Activated CD8-positive, alpha-beta memory T cell treated with anti-CD3 and anti-CD28 coated beads, Interleukin-2, amount 50 U/mL, for 4 hours (primary cell): ENCODE data around the gene DRAM1.
"Not testable (repeated sequence)": the region's sequence is repeated elsewhere in the genome, so short reads cannot be mapped to it uniquely, and the experiment has no call there.

Experiments
- DNase-seq: peaks from one replicate; pipeline ENCODE4 v3.0.0-alpha.2; 2020

The DRAM1 gene

GRCh38 chr12:101876861-101877805 lies at the start of gene DRAM1:
DRAM1 (plus strand) TSS chr12:101877580; CDS start chr12:101877790, 210 bp downstream.
- peak; percentile 74 for DNase-seq

GRCh38 chr12:101828463-101829196 lies 48.8 kb upstream of the DRAM1 start:
- no peak for DNase-seq

GRCh38 chr12:101829639-101830366 lies 47.6 kb upstream of the DRAM1 start:
- DNase-seq = no peak

GRCh38 chr12:101830367-101831325 lies 46.7 kb upstream of the DRAM1 start, which contains the start of gene GNPTAB:
GNPTAB (minus strand) TSS chr12:101830959; CDS start chr12:101830675, 284 bp downstream.
- DNase-seq = peak; percentile 95

- DNase-seq = no peak
Observed at GRCh38 chr12:101832030-101832429, 45.4 kb upstream of the DRAM1 start.

- no peak for DNase-seq
Observed at GRCh38 chr12:101838628-101839323, 38.6 kb upstream of the DRAM1 start.

- peak; percentile 73 for DNase-seq
Observed at GRCh38 chr12:101839324-101840283, 37.8 kb upstream of the DRAM1 start.

- no peak for DNase-seq
Observed at GRCh38 chr12:101841069-101841468, 36.3 kb upstream of the DRAM1 start.

- no peak for DNase-seq
Observed at GRCh38 chr12:101845137-101845711, 32.2 kb upstream of the DRAM1 start.

GRCh38 chr12:101847325-101847724 lies 30.1 kb upstream of the DRAM1 start:
- DNase-seq = no peak

- DNase-seq = no peak
Observed at GRCh38 chr12:101850199-101850598, 27.2 kb upstream of the DRAM1 start.

- no peak for DNase-seq
Observed at GRCh38 chr12:101852998-101853397, 24.4 kb upstream of the DRAM1 start.

GRCh38 chr12:101854747-101855146 lies 22.6 kb upstream of the DRAM1 start:
- no peak for DNase-seq

- DNase-seq = no peak
Observed at GRCh38 chr12:101855364-101855884, 22.0 kb upstream of the DRAM1 start.

GRCh38 chr12:101855976-101856375 lies 21.4 kb upstream of the DRAM1 start:
- no peak for DNase-seq

GRCh38 chr12:101856614-101857013 lies 20.8 kb upstream of the DRAM1 start:
- not testable (repeated sequence) for DNase-seq

- DNase-seq = no peak
Observed at GRCh38 chr12:101857043-101857558, 20.3 kb upstream of the DRAM1 start.

- no peak for DNase-seq
Observed at GRCh38 chr12:101858361-101858760, 19.0 kb upstream of the DRAM1 start.
